22Rv1 (cell line): Measurements from ENCODE around the gene COPG2.

Experiments
- CTCF ChIP-seq: fragments of 450-650 bp; IDR thresholded peaks from 2 replicates; pipeline ENCODE4 v1.5.1; 2017; ENCODE audit warnings: mild to moderate bottlenecking
- ZFX ChIP-seq: fragments of 450-650 bp; IDR thresholded peaks from 2 replicates; pipeline ENCODE4 v1.6.1; 2017; ENCODE audit warnings: antibody characterized with exemption, borderline replicate concordance

- no peak for TF ChIP-seq CTCF
- TF ChIP-seq ZFX: no peak
Measured at GRCh38 chr7:130642383-130642782, 26.2 kb downstream of the COPG2 start.
